Heart left ventricle (tissue), 16 donors: ENCODE results near the gene TNPO3. TPM values are rescaled to one million over a fixed set of nuclear protein-coding genes. Genes with fewer than 3 reads are reported as not detected.

ENCODE experiments used
- ATAC-seq, 4 donors: fragments of 200-7000 bp; cut with Tn5 transposase; one replicate each; pipeline ENCODE4 v1.9.1; 2020 to 2022; ENCODE audit warnings: moderate library complexity in 4 of 4, mild to moderate bottlenecking in 3 of 4, moderate number of reproducible peaks in 1 of 4
- DNase-seq, 5 donors: peaks; one replicate each; pipeline ENCODE4 v3.0.0-alpha.2; 2020
- H3K27ac ChIP-seq, 12 donors: fragments of 200-600 bp; sonication (generic) in 4 of 12; one replicate each; pipeline versions ENCODE4 v1.5.0 to v1.8.0; 2016 to 2022; ENCODE audit warnings: mild to moderate bottlenecking in 2 of 12
- H3K27me3 ChIP-seq, 9 donors: fragments of 200-600 bp; sonication (generic) in 2 of 9; one replicate each; pipeline versions ENCODE4 v1.5.1 to v1.8.0; 2016 to 2022; ENCODE audit warnings: mild to moderate bottlenecking in 3 of 9
- H3K36me3 ChIP-seq, 9 donors: fragments of 200-600 bp; sonication (generic) in 2 of 9; one replicate each; pipeline versions ENCODE4 v1.5.0 to v1.8.0; 2018 to 2022; ENCODE audit warnings: mild to moderate bottlenecking in 2 of 9
- H3K4me1 ChIP-seq, 12 donors: fragments of 200-600 bp; sonication (generic) in 4 of 12; one replicate each; pipeline versions ENCODE4 v1.5.0 to v1.8.0; 2016 to 2022; ENCODE audit warnings: mild to moderate bottlenecking in 3 of 12
- H3K4me3 ChIP-seq, 12 donors: fragments of 200-600 bp; sonication (generic) in 4 of 12; one replicate each; pipeline versions ENCODE4 v1.5.0 to v1.8.0; 2017 to 2022; ENCODE audit warnings: mild to moderate bottlenecking in 9 of 12, moderate library complexity in 4 of 12
- H3K9me3 ChIP-seq, 12 donors: fragments of 200-600 bp; sonication (generic) in 4 of 12; one replicate each; pipeline versions ENCODE4 v1.5.0 to v1.8.0; 2016 to 2022; ENCODE audit warnings: mild to moderate bottlenecking in 1 of 12
- POLR2A ChIP-seq, 2 donors: fragments of 450-650 bp; IDR thresholded peaks; one replicate each; pipeline ENCODE4 v1.6.1; 2017; ENCODE audit warnings: antibody characterized with exemption in 2 of 2, mild to moderate bottlenecking in 2 of 2, moderate library complexity in 2 of 2
- WGBS, 4 donors: extraction: QIAGEN DNeasy Blood & Tissue Kit in 2 of 4; methylation state at CpG; one replicate each; pipeline versions ENCODE4 v1.1.5 to v1.1.7; 2013 to 2018; 5-methylcytosine and 5-hydroxymethylcytosine counted together
- intact Hi-C, 10 donors: fragments of 100-400 bp; cut with DNase I; formaldehyde crosslinking; loops; one replicate each; pipeline versions ENCODE4 v1.11.1 to v1.14.2; 2022
- polyA plus RNA-seq, 2 donors: library from polyadenylated mRNA; stranded (reverse); fragments of 200-250 nt; gene quantifications; one replicate each; pipeline ENCODE4 v1.2.3, GENCODE V29; 2013
- total RNA-seq, 9 donors: library from RNA; depleted of rRNA in 2 of 9; stranded (reverse); fragments of >200 nt in 2 of 9; fragmentation: NEBNext Ultra II Directional in 3 of 9; extraction: Animal tissue kit (Norgen Biotek cat#: 25700) in 3 of 9; gene quantifications; one replicate each; pipeline versions ENCODE4 v1.1.0 to v1.2.4, GENCODE V29; 2016 to 2023
- TF ChIP-seq, protein P1 (sequence below), 12 donors: fragments of 200-600 bp; sonication (generic) in 4 of 12; IDR thresholded peaks; one replicate each; pipeline versions ENCODE4 v1.5.0 to v1.8.0; 2018 to 2022; ENCODE audit warnings: antibody characterized with exemption in 12 of 12, mild to moderate bottlenecking in 5 of 12
- donor health status: ischemic (EF 13 %, LVEDD 7.1; RV severe dilation, severe dysfunction).
- donor health status: healthy with polysubstance abuse.
- donor health status: DM: no; HTN: yes; CAD: no.
- donor health status: DM: no; HTN: no; CAD: no.
- donor health status: ischemic (EF 25% LVEDD 6.9; RV normal size, moderate dysfunction).
- donor health status: ischemic (EF 25% LVEDD 5.7; RV mildly dilated, moderate dysfunction).
- donor health status: healthy.
- donor health status: DM: yes; HTN: yes; CAD: no.
- donor health status: ischemic (EF 35%, LVEDD 5.7; RV mildly dilated, moderate dysfunction).
- donor health status: nonischemic (EF 11% LVEDD 7.7; RV severe dilation, severe dysfunction).
- donor health status: DM: yes; HTN: yes; CAD: no.
- donor health status: PGD.
- donor health status: ischemic (EF 29% LVEDD 5.4; RV normal size, mild dysfunction).
- donor health status: nonischemic (EF 23%, LVEDD 6.1; RV moderate dilation, normal function).

The TNPO3 gene
- total and polyA plus RNA-seq, 11 donors = 11.0 to 42.4 (median 31.3) TPM

DNA sequence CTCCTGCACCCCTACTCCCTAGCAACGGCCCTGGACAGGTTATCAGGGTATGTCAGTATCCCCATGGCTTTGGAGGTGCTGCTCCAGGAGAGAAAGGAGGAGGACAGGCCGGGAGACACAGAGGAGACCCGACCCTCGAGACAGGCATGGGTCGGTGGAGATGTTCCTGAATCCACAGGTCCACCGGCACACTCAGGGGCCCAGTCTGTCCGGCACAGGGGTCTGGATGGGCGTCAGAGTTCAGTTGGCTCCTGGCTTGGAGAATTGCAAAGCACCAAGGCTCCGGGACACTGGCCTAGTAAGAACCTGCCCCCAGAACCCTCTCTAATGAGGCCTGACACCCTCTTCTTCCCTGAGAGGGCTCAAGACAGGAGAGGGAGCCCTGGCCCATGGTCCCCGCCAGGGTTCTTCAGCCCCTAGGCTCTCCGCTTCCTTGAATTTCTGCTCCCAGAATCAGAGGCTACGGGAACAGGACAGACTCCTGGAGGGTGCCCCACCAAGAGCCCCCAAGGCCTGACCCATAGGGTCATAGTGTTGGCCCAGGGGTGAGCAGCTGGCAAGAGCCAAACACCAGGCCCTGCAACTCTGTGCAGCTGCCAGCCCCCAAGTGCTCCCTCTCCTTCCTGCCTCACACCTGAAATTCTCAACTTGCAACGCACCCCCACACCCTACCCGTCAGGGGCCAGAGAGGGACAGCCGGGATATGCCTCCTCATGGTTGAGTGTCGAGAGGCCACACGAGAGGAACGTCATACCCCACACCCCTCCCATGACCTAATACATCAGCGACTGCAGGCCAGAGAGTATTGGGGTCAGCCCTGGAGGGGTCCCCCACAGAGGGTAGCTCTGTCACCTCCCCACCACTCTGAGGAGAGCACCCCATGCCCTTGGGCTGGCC, 122.7 kb downstream of the TNPO3 start:
- no peaks in the 10 kb centered on the region for H3K36me3 ChIP-seq
- TF ChIP-seq, protein P1, sequence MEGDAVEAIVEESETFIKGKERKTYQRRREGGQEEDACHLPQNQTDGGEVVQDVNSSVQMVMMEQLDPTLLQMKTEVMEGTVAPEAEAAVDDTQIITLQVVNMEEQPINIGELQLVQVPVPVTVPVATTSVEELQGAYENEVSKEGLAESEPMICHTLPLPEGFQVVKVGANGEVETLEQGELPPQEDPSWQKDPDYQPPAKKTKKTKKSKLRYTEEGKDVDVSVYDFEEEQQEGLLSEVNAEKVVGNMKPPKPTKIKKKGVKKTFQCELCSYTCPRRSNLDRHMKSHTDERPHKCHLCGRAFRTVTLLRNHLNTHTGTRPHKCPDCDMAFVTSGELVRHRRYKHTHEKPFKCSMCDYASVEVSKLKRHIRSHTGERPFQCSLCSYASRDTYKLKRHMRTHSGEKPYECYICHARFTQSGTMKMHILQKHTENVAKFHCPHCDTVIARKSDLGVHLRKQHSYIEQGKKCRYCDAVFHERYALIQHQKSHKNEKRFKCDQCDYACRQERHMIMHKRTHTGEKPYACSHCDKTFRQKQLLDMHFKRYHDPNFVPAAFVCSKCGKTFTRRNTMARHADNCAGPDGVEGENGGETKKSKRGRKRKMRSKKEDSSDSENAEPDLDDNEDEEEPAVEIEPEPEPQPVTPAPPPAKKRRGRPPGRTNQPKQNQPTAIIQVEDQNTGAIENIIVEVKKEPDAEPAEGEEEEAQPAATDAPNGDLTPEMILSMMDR (IDR thresholded peaks at IDR 0.05) = no peak
- no peak for TF ChIP-seq POLR2A (IDR thresholded peaks at IDR 0.05)
- H3K27ac ChIP-seq = no peak overlapping the region
- peaks cover 0 to 37% (median 0%) of the 10 kb centered on the region in 12 donors for H3K4me1 ChIP-seq
- H3K9me3 ChIP-seq = no peaks in the 10 kb centered on the region
- WGBS, 4 donors = 87 to 92% (median 89%) methylated on average over 17 to 19 of the region's 19 CpGs
- no peak overlapping the region for H3K4me3 ChIP-seq
- DNase-seq = no peak
- intact Hi-C loops = no loop called here
- no peak for ATAC-seq
- H3K27me3 ChIP-seq = peaks cover 0 to 43% (median under 1%) of the 10 kb centered on the region in 9 donors

DNA sequence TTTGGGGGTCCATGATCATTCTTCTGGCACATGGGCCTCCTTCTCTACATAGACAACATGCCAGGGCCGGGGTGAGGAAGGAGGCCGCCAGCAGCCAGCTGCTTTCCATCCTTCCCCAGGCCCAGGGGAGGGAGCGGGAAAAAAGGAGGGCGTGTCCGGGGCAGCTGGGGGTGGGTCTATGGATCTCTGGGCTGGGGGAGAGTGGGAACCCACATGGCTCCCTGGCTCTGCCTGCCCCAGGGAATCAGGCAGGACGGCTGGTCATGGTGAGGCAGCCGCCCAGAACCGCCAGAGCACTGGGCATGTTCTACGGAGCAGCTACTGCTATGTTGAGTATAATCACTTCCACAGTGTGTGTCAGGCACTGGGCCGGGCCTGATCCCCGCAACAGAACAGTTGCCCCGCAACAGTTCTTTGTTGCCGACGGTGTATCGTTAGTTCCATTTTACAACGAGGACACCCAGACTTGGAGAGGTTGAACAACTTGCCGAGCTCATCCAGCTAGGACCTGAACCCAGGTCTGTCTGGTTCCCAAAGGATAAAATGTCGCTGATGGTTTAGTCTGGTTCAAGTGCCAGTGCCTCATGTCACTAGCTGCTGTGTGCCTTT, 123.6 kb downstream of the TNPO3 start:
- WGBS, 4 donors = 83 to 94% (median 91%) methylated on average over 8 to 18 of the region's 18 CpGs
- peak in 1 of 5 donors; percentile 17 for DNase-seq

DNA sequence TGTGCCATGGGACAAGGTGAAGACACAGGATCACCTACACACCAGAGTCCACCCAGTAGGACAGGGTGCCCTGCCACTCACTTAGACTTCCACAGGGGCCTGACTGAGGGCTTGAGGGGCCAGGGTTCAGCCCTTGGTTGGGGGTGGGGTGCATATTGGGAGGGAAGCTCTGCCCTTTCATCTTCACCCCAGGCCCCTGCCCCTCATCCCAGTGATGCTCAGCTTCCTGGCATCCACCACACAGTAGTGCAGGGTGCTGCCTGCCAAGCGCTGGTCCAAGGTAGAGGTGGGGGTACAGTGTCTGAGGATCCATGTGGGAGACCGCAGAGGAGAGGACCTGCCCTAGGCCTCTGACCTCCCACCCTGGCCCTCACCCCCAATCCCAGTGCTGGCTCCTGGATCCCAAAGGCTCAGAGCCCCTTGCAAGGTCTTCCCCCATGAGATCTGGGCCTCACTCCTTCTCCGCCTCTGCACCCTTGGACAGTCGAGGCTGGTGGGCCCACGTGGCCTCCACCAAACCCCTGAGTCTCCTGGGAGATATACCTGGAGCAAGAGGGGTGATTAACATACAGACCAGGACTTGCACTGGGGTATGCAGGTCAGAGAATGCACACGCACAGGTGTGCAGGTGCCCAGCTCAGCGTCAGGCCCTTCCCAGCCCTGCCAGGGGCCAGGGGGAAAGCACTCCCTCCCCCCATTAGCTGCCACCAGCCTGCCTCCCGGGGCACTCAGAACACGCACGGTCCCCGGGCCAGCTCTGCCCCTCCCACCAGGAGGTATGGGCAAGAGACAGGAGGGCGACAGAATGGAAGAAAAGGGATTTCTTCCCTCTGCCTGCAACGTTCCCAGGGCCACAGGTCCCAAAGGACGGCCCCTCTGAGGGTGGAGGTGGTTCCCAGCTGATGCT, 125.8 kb downstream of the TNPO3 start:
- DNase-seq (peak in 2 of 5 donors; percentile 10 to 15), ATAC-seq (peak in 1 of 4 donors; percentile 11)
- Histone ChIP-seq H3K27me3 (peaks cover 0 to 37% (median 0%) of the 10 kb centered on the region in 9 donors), H3K4me1 (peaks cover 0 to 17% (median 0%) of the 10 kb centered on the region in 12 donors), H3K36me3 (no peaks in the 10 kb centered on the region), H3K4me3 (no peak overlapping the region), H3K9me3 (no peaks in the 10 kb centered on the region), H3K27ac (no peak overlapping the region)
- 79 to 85% (median 80%) methylated on average over 13 to 14 of the region's 14 CpGs for WGBS, 4 donors
- intact Hi-C loops = no loop called here
- TF ChIP-seq, protein P1 (IDR thresholded peaks at IDR 0.05) = no peak
- TF ChIP-seq POLR2A (IDR thresholded peaks at IDR 0.05) = no peak

More for the DNA sequence above, 123.6 kb downstream of the TNPO3 start:
- Histone ChIP-seq H3K9me3 (no peaks in the 10 kb centered on the region), H3K4me1 (peaks cover 0 to 35% (median 0%) of the 10 kb centered on the region in 12 donors), H3K27me3 (peaks cover 0 to 37% (median 0%) of the 10 kb centered on the region in 9 donors), H3K4me3 (no peak overlapping the region), H3K36me3 (no peaks in the 10 kb centered on the region), H3K27ac (no peak overlapping the region)
- TF ChIP-seq POLR2A (IDR thresholded peaks at IDR 0.05) = no peak
- TF ChIP-seq, protein P1 (IDR thresholded peaks at IDR 0.05) = no peak
- ATAC-seq = no peak
- intact Hi-C loops = no loop called here
